HS-5 (cell line): ENCODE data around the gene NLGN3.
"Not testable (repeated sequence)": the region's sequence is repeated elsewhere in the genome, so short reads cannot be mapped to it uniquely, and the experiment has no call there.

ENCODE experiments used
- DNase-seq: peaks from one replicate; pipeline ENCODE4 v3.0.0-alpha.2; 2012; ENCODE audit warnings: low read depth

The NLGN3 gene

GRCh38 chrX:71170660-71171059, 26.0 kb downstream of the NLGN3 start:
- no peak for DNase-seq

GRCh38 chrX:71171110-71171801, 26.6 kb downstream of the NLGN3 start:
- DNase-seq = no peak

DNA sequence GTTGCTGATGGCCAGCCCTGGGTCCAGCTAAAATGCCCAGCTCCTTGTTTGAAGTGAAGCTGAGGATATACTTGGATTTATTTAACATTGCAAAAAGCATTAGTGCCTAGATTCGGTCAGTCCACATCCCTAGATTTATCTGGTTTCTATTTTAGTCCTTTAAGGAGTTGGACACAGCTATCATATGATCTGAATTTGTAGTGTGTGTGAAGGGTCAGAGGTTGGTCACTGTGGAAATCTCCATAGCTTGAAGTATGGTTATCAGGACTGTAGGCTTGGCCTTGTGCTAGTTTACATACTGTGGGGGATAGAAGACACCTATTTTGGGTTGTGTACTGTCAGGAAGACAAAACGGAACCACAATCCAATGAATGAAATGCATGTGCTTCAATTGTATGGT, 28.8 kb downstream of the NLGN3 start:
- DNase-seq = no peak

DNA sequence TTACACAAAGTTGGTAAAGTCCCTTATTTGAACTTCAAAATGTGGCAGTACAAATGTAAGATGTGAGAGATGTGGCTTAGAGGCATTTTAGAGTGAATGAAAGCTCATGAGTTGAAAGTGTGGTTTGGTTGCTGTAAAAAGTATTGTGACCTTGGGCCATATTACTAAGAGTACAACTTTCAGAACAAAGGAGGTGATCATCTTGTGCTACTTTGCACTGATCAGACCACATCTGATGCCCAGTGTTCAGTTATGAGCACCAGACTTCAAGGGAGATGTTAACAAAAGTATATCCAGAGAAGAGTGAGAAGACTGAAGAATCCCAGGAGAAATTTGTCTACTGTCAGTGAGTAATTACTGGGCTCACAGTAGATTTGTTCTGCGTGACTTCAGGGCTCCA, 30.2 kb downstream of the NLGN3 start:
- no peak for DNase-seq

GRCh38 chrX:71175531-71175930, 30.9 kb downstream of the NLGN3 start:
- DNase-seq = no peak

DNA sequence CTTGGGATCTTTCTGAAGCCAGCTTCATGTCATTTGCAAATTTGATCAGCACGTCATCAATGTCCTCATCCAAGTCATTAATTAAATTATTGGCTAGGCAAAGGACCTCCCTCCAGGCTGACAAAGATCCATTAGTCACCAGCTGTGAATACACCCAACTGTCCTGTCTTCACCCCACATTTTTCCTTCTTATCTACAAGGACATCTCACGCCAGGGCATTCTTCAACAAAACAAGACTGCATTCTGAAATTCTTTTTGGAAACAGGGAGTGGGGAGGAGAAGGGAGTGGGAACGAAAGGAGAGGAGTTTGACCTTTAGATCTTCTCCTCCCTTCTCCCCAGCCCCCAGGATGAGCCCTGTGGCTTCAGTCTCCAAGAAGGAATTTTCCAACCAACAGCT, 32.7 kb downstream of the NLGN3 start:
- DNase-seq = no peak

DNA sequence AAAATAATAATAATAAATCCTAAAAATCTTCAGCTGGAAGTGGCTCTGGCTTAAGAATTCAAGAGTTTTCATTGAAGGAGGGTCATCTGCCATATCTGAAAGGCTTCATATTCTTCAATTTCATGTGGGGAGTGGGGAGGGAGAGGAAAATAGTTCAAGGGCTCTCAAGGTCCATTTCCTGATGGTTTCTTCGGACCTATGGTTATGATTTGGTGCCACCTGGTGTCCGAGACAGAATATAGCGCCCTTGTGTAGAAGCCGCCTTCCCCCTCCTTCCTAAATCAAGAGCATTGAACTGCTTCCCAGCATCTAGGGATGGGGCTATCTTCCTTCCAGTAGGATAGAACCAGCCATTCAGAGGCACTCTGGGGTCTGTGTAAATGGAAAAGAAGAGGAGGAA, 34.3 kb downstream of the NLGN3 start:
- DNase-seq = peak; percentile 18

DNA sequence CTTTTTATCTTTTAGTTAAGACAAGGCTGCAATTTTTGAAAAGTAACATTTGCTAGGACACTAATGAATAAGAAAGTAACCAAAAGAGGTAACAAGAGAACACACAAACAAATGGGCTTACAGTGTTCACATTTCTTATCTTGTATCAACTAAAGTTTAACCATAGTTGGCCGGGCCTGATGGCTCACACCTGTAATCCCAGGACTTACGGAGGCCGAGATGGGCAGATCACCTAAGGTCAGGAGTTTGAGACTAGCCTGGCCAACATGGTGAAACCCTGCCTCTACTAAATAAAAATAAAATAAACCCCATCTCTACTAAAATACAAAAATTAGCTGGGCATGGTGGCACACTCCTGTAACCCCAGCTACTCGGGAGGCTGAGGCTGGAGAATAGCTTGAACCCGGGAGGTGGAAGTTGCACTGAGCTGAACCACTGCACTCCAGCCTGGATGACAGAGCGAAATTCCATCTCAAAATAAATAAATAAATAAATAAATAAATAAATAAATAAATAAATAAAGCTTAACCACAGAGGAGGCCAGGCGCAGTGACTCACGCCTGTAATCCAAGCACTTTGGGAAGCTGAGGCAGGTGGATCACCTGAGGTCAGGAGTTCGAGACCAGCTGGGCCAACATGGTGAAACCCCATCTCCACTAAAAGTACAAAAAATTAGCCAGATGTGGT, 36.1 kb downstream of the NLGN3 start:
- not testable (repeated sequence) for DNase-seq

DNA sequence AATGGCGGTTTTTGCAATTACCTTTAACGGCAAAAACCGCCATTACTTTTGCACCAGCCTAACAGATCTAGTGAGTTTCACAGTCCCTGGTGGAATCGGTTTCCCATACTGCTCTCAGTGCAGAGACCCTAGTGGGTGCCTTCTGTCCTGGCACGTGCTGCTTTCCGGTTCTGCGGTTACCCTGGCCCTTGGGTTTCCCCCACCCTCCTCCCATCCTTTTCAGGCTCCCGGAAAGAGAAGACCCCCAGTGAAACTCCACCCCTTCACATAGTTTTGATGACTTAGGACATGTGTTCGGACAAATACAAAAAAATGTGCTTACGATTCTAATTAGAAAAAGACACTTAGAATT, 36.9 kb downstream of the NLGN3 start:
- DNase-seq = no peak

DNA sequence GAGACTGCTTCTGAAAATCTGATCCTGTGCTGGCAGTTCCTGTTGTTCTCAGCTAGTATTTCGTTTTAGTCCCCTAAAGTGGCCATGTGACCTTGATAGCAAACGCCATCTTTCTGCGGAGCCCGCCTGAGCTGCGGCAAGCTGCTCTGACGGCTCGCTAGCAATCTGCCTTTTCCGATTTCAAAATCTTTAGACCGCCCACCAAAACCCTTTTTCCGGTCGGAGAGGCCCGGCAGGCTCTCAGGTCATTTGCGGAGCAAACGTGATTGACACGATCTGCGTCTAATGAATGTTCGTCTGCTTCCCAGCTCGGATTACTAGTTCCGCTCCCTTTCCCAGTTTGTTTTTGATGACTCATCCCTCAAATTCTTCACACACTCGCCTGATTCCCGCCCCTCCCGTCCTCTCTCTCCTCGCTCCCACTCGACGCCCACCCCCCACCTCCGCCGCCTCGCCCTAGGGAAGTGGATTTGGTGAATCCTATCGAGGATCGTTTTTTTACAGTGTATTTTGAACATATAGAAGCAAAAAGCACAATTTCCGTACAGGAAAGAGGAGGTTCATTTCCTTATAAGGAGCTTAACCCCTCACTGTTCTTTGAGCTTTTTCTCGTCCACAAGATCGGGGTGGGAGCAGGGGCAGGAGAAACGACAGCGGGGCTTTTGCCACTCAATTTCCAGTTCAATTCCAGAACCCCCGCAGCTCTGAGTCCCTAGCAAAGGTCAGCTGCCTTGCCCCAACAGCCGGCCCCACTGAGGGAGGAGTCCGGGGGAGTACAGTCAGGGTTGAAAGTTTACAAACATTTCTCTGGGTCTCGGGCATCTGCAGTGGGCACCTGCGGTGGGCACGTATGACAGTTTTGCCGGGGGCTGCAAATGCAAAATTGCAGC, 37.5 kb downstream of the NLGN3 start:
- peak; percentile 80 for DNase-seq

- no peak for DNase-seq
Observed at GRCh38 chrX:71182871-71183270, 38.2 kb downstream of the NLGN3 start.

DNA sequence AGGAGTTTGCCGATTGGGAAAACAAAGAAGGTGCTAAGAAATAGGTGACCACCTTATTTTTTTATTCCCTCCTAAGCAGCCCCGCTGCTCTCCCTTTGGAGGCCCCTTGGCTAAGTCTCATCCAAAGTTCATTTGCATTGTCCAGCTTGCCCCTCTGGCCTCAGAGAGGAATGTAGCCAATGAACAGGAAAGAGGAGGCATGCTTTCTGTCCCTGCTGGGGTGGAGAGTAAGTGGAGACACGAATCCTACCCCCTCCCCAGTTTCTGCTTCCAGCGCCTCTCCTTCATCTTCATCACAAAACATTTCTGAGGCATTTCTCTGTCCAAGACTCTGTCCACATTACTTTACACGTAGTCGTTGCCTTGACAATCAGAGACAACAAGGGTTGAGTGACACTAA, 38.7 kb downstream of the NLGN3 start:
- no peak for DNase-seq

GRCh38 chrX:71184092-71184491, 39.5 kb downstream of the NLGN3 start:
- DNase-seq = no peak

- no peak for DNase-seq
Observed at GRCh38 chrX:71184803-71185495, 40.3 kb downstream of the NLGN3 start.

- no peak for DNase-seq
Observed at GRCh38 chrX:71191248-71191647, 46.6 kb downstream of the NLGN3 start.

GRCh38 chrX:71195964-71196649, 51.5 kb downstream of the NLGN3 start:
- no peak for DNase-seq

- DNase-seq = no peak
Observed at GRCh38 chrX:71198066-71198465, 53.4 kb downstream of the NLGN3 start.

DNA sequence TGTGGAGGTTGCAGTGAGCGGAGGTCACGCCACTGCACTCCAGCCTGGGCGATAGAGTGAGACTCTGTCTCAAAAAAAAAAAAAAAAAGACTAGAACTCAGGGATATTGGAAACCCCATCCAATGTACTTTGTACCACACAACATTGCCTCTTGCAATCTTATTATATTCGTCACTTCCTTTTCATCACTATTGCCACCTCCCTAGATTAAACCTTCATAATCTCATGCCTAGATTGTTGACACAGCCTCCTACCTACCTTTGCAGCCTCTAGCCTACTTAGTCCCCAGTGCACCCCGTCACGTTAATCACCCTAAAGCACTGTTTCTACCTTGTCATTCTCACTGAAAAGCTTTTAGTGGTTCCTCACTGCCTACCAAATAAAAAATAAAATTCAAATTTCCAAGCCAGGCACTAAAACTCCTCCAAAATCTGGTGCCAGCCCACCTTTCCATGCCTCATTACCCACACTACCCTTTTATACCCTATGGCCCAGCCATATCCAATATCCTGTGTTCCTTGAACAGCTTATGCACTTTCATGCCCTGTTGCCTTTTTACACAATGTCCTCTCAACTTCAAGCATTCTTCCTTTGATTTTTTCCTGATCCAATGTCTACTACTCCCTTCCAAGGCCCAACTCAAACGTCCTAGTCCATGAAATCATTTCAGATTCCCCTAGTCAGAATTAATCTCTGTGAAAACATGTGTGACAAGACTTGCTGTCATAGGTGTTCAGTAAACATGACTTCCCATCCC, 54.8 kb downstream of the NLGN3 start:
- DNase-seq = no peak

- peak; percentile 37 for DNase-seq
Observed at GRCh38 chrX:71210816-71211215, 66.2 kb downstream of the NLGN3 start.

DNA sequence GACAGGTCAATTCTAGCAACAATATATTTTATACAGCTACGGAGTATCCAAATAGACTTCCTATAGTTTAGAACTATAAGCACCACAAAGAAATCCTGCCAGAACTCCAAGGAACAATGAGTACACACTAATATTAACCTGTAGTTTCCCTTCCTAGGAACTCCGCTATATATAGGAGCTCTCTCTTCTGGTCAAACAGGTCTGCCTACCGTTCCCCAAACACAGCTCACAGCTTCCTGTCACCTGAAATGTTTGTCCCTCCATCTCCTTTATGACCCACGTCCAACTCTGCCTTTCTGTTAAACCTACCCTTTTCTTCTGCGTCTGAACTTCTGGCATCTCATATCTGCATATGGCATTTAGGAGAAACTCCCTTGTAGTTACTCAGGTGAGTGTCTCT, 67.9 kb downstream of the NLGN3 start:
- DNase-seq = no peak

DNA sequence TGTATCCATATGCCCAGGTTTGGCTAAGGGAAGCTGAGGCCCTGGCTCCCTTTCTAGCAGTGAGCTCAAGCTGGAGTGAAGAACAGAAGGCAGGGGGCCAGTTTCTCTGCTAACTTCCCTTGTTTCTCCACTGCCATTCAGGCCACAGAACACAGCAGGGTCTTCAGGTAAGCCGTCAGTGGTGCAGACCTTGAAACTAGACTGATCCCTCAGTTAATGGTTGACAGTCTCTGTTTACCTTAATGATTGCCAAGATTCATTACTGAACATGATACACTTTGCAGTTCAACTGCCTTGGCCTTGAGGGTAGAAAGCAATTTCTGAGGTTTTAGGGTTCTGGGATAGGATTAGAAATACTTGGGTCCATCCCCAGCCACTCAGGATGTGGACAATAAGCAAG, 69.5 kb downstream of the NLGN3 start:
- no peak for DNase-seq
